HTERT RPE-1 (cell line): ENCODE results near the gene CXCL12.

Experiments
- in situ Hi-C: fragments of 300-500 bp; cut with MboI; formaldehyde crosslinking; loops from 4 replicates; pipeline ENCODE4 v1.14.3; 2020; ENCODE audit warnings: low sequenced_read_pairs

Gene CXCL12

GRCh38 chr10:44385696-44386441 lies 972 bp upstream of the CXCL12 start:
- in situ Hi-C loops: no loop called here

- in situ Hi-C loops: no loop called here
Measured at GRCh38 chr10:44384601-44385025, 284 bp downstream of the CXCL12 start.

DNA sequence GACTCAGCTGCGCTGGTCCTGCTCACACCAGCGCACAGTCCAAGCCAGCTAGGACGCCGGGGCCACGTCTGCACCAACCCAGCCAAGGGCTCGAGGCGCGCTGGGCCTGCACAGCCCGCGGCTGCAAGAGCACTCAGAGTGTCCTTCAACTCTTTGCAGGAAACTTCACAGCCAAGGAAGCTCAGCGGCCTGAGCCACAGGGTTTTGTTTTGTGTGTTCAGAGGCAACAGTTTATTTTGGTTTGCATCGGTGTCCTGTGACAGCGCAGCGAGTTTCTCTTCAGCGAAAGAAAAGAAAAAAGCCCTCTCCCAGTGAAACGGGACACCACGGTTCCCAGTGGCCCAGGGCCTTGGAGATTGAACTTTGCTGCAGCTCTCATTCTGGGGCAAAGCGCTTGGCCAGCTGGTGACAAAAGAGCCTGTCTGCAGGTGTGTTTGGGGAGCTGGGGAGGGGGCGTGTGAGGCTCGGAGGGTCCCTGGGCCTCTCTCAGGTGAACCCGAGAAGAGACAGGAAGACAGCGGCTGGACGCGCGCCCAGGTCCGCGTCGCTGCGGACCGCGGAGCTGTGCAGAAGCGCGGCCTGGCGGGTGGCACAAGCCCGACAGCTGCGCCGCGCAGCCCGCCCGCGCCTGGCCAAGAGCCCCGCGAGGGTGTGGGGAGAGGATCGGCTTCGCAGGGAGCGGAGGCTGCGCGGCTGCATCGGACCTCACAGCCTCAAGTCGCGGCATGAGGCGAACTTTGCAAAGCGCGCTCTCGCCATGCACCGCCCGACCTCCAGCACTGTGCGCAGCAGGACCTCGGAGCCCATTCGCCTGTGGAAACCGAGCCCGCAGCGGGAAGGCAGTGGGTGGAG lies 922 bp downstream of the CXCL12 start:
- in situ Hi-C loops: no loop called here

DNA sequence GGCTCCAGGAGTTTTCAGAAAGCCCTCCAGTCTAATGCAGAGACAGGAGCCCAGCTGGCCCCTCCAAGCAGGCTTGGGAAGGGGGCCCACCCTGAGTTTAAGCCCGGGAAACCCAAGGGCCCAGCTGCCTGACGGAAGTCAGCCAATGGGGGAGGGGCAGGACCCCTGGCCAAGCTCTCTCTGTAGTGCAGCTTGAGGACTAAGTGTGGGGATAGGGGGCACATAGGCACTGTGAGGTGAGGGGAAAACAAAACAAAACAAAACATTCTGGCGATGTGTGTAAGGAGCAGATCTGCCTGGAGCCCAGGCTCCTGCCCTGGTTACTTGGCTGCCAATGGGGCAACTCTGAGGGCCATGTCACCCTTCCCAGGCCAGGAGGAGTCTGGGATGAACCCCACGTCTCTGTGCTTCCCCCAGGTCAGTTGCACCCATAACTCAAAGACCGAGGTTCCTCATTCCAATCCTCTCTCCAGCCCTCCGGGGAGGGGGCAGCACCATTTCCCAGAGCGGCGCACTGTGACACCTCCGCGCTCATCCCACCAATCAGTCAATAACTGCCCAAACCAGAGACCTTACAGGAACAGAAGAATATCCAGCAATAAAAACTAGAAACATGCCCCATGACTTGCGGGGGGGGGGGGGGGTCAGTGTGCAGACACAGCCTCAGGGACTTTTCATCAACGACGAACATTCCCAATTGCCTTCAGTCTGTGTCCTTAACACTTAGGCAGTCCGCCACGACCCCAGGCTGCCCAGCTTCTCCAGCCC lies 1.7 kb downstream of the CXCL12 start:
- in situ Hi-C loops: no loop called here

DNA sequence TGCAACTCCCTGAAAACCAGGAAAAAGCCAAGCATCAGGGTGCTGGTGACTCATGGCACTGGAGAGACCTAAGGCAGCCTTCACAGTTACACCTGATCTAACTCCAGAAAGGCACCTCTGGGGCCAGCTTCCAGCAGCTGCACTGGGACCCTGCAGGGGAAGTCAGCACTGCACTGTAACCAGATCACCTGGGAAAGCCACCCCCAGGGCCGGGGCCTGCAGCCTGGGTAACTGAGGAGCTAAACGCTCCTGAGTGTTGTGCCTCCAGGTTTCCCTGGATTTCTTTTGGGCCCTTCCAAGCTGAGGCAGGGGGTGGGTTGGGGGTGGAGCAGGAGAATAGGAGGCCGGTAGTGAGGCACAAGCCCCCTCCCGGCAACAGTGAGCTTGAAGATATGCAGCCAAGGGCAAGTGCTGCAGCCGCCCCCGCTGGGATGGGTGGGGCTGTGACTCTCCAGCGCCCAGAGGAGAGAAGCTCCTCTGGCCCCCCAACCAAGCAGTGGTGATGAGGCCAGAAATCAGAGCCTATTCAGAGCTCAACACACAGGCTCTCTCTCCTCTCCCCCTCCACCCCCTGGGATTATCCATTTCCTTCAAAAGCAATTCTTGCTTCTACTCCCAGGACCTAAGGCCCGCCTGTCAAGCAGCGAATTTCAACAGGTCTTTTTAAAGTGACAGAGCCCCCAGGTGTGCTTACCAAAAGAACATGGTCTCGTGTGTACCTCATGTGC lies 2.6 kb downstream of the CXCL12 start:
- in situ Hi-C loops: no loop called here

DNA sequence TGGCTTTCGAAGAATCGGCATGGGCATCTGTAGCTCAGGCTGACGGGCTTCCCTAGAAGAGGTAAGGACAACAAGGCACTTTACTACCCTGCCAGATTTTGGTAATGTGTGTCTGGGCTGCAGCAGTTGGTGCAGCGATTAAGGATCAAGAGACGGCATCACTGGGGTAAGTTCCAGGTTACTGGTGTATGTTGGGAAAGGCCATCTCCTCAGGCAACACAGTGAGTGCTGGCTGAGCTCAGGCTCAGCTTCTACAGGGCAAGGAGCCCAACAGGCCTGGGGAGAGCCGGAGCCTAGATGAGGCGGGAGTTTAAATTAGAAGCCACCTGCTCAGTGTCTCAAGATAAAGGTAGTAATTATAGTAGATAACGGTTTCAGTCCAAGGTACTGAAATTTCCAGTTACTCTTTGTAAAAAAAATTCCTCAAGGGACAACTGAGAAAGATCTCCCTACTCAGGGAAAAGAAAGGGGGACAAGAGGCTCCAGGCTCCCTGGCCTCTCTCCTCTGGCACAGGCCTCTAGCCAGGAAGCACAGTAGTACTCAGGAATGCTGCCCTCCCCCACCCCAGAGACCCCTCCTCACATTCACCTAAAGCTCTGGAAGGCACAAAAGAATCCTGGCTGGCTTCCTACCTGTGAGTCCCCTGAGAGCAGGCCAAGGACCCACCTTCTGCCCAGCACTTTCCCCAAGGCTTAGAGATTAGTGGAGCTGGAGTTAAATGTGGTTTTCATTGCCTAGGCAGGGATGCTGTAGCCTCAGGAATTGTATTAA lies 3.9 kb downstream of the CXCL12 start:
- in situ Hi-C loops: no loop called here

- in situ Hi-C loops: no loop called here
Measured at GRCh38 chr10:44379907-44380306, 5.0 kb downstream of the CXCL12 start.

DNA sequence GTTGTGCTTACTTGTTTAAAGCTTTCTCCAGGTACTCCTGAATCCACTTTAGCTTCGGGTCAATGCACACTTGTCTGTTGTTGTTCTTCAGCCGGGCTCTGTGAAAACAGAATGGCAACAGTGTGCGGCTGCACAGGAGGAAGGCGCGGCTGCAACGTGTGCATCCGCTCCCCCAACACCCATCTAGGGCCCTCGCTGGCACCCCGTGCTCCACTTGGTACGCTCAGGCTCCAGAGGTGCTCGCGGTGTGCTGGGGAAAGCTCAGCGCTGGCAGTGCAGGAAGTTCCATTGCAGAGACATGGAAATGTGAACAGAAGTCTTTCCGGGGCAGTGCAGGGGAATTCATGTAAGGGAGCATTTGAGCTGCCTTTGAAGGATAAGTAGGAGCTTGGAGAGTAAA lies 6.3 kb downstream of the CXCL12 start:
- in situ Hi-C loops: no loop called here

DNA sequence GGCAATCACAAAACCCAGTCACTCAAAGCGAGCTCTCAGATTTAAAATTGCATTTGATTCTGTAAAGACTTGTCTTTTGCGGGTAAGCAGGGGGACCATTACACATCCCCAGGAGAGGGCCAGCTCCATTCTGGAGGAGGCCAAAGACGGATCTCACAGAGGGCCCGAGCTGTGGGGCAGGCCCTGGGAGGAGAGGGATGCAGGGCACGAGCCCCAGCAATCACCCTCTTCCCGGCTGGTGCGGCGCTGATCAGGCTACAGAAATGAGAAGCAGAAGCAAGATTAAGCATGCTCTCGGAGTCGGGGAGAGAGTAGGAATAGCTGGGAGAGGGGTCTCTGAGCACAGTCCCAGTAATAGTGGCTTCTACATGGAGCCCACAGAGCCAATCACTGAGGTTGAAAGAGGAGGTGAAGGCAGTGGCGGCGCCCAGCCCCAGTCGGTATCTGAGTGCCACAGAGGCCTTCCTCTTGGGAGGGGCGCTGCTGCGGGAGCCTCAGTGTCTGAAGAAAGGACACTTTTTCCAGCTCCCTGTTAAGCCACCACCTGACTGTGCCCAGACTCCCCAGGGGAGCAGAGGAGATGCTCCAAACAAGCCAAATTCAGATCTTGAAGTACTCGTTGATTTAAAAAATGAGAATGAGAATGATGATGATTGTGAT lies 7.1 kb downstream of the CXCL12 start:
- in situ Hi-C loops: no loop called here

DNA sequence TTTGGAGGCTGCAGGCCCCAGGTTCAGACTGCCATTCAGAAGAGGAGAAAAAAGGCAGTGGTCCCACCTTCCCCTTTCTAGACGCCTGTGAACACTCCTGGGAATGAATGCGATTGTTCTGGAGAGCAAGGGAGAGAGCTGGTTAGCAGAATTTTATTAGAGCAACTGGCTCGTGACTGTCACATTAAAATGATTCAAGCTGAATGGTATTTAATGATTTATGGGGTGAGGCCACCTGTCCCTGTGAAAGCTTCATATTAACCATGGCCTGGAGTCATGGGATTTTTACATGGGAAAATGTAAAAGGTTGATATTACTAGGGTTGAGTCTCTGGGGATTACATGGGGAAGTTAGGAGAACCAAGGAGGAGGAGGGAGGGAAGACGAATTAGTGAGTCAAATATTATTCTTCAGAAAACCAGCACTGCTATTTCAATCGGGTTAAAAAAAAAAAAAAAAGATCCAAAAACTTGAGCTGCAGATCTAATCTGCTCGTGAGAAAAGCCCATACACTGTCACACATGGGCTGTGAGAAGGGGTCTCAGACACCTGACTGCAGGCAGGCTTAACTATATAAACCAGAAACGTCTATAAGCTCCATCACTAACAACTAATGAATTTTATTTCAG lies 8.3 kb downstream of the CXCL12 start:
- in situ Hi-C loops: no loop called here

DNA sequence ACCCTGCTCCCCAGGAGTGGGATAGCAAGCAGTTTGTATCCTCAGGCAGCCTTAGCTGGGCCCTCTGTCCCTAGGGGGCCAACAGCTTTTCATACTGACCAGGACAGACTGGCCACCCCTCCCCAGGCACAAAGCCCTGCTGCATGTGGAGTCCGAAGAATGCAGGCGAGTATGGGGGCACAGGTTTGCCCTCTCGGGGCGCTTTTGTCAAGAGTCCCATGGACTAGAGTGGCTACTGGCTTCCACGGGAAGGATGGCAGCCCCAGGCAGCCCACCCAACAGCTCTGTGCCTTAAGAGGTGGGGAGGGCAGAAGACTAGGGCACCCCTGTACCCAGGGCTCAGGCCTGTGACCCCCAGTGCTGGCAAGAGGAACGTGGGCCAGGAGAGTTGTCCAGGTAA lies 10.7 kb downstream of the CXCL12 start:
- in situ Hi-C loops: no loop called here

- in situ Hi-C loops: no loop called here
Measured at GRCh38 chr10:44373341-44373995, 11.4 kb downstream of the CXCL12 start.

- in situ Hi-C loops: no loop called here
Measured at GRCh38 chr10:44372181-44372580, 12.7 kb downstream of the CXCL12 start.

- in situ Hi-C loops: no loop called here
Measured at GRCh38 chr10:44370731-44371248, 14.1 kb downstream of the CXCL12 start.

GRCh38 chr10:44369854-44370253 lies 15.0 kb downstream of the CXCL12 start:
- in situ Hi-C loops: no loop called here

- in situ Hi-C loops: no loop called here
Measured at GRCh38 chr10:44369296-44369695, 15.6 kb downstream of the CXCL12 start.

GRCh38 chr10:44368637-44369036 lies 16.3 kb downstream of the CXCL12 start:
- in situ Hi-C loops: no loop called here

DNA sequence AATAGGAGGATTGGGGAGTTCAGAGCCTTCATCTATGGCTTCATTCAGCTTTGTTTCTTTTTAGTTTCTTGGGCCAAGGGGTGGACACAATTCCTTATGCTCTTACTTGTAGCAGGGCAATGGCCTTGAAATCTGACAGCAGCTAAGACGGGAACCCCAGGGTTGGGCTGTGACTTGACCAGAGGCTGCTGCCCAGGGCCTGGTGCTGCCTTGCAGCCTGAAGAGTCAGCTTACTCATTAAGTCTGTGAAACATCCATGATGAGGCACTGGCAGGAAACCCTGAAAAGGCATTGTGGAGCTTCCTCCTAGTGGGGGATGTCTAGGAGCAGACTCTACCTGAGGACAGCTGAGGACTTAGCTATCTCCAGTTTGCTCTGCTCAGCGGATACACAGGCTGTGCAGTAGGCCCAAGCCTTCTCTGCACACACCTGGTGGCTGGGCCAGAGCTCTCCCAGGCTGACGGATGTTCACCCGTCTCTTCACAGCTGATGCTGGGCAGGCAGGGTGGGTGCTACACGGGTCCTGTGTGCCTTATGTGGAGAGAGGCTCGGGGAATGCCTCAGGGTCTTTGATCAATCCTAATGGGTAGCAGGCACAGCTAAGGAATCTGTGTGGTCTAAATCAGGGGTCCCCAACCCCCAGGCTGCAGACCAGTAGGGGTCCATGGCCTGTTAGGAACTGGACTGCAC lies 17.8 kb downstream of the CXCL12 start:
- in situ Hi-C loops: no loop called here
